ENCODE results near the gene GNAL. TPM values are rescaled to one million over a fixed set of nuclear protein-coding genes. Genes with fewer than 3 reads are reported as not detected.

Gene GNAL
- total RNA-seq, 1 donor from 2014 or later: 9.7 TPM

DNA sequence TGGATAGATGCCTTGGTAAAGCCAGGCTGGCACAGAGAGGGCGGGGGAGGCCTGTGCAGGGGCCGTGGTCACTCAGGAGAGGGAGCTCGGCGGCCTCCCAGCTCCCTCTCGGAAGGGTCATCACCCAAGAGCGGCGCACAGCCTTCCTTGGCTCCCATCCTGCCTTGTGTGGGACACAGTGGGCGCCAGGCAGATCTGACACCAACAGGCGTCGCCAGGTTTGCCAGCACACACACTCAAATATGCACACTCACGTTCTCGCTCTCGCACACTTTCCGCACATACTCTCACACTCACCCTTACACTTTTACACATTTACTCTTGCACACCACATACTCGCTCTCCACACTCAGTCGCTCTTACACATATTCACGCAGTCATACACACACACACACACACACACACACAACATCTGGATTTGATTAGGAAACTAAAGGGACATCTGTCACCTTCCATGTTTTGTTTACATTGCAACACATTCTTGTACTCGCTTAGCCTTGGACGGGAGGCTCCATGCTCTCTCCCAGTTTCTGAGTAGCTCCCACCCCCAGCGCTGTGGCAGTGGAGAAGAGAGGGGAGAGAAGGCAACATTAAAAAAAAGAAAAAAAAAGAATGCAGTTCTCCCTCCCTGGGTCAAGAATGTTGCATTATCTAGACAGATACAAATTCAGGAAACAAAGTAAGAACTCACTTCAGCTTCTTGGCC lies 172.7 kb downstream of the GNAL start:
- peak overlapping the region; percentile 43 for H3K4me3 Mint-ChIP-seq (ENCODE audit: unreplicated experiment)
- H3K27ac Mint-ChIP-seq (ENCODE audit: unreplicated experiment): peak overlapping the region; percentile 20
- H3K36me3 Mint-ChIP-seq (ENCODE audit: low read depth, unreplicated experiment): peaks cover 16% of the 10 kb centered on the region

DNA sequence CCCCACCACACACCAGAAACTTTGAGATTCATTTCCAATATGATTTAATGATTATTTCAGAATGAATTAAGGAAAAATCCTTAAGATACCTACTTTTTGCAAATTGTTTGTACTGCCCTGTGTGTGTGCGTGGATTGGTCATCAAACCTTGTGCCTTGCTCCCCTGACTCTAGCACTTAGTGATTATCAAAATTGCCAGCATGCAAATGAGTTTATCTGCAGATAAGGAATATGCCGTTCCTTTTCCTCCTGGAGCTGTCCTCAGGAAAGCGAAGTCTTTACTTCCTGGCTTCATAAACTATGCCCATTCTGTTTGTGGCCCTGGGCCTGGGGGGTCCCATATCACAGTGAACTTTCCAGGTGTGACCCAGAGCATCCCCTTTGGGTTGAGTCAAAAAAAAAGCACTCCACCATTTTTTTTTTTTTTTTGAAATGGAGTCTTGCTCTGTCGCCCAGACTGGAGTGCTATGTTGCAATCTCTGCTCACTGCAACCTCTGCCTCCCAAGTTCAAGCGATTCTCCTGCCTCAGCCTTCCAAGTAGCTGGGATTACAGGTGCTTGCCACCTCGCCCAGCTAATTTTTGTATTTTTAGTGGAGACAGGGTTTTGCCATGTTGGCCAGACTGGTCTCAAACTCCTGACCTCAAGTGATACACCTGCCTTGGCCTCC lies 173.5 kb downstream of the GNAL start:
- no peak for DNase-seq (ENCODE audit: low spot score)

More for the DNA sequence above, 172.7 kb downstream of the GNAL start:
- Mint-ChIP-seq H3K9me3 (ENCODE audit: unreplicated experiment) (peaks cover 9% of the 10 kb centered on the region), H3K27me3 (ENCODE audit: unreplicated experiment) (peaks cover 3% of the 10 kb centered on the region), H3K4me1 (ENCODE audit: unreplicated experiment) (peaks cover 33% of the 10 kb centered on the region)
- TF ChIP-seq, protein P1, sequence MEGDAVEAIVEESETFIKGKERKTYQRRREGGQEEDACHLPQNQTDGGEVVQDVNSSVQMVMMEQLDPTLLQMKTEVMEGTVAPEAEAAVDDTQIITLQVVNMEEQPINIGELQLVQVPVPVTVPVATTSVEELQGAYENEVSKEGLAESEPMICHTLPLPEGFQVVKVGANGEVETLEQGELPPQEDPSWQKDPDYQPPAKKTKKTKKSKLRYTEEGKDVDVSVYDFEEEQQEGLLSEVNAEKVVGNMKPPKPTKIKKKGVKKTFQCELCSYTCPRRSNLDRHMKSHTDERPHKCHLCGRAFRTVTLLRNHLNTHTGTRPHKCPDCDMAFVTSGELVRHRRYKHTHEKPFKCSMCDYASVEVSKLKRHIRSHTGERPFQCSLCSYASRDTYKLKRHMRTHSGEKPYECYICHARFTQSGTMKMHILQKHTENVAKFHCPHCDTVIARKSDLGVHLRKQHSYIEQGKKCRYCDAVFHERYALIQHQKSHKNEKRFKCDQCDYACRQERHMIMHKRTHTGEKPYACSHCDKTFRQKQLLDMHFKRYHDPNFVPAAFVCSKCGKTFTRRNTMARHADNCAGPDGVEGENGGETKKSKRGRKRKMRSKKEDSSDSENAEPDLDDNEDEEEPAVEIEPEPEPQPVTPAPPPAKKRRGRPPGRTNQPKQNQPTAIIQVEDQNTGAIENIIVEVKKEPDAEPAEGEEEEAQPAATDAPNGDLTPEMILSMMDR (IDR thresholded peaks at IDR 0.05; ENCODE audit: unreplicated experiment): no peak
- DNase-seq (ENCODE audit: low spot score): no peak

DNA sequence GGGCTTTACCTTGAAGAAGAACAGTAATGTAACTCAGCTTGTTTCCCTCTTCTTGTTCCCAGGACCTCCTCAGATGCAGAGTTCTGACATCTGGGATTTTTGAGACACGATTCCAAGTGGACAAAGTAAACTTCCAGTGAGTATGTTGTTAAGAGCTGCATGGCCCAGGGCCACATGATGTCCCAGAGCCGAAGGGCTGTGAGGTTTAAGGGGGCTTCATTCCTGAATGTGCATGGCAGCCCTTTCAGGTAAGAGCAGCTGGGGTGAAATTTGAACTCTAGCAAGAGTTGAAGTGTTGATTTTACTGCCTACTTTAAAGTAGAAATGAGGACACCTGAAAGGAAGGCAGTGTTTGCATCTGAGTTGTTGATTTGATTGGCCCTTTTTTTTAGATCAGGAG lies 175.4 kb downstream of the GNAL start:
- no peak overlapping the region for H3K27ac Mint-ChIP-seq (ENCODE audit: unreplicated experiment)
- DNase-seq (ENCODE audit: low spot score): no peak
- no peak overlapping the region for H3K4me3 Mint-ChIP-seq (ENCODE audit: unreplicated experiment)
- H3K4me1 Mint-ChIP-seq (ENCODE audit: unreplicated experiment): peaks cover 30% of the 10 kb centered on the region
- H3K27me3 Mint-ChIP-seq (ENCODE audit: unreplicated experiment): peaks cover 3% of the 10 kb centered on the region
- H3K36me3 Mint-ChIP-seq (ENCODE audit: low read depth, unreplicated experiment): peaks cover 16% of the 10 kb centered on the region
- TF ChIP-seq, protein P1 (IDR thresholded peaks at IDR 0.05; ENCODE audit: unreplicated experiment): no peak
- H3K9me3 Mint-ChIP-seq (ENCODE audit: unreplicated experiment): peaks cover 9% of the 10 kb centered on the region

More for the DNA sequence above, 173.5 kb downstream of the GNAL start:
- peaks cover 33% of the 10 kb centered on the region for H3K4me1 Mint-ChIP-seq (ENCODE audit: unreplicated experiment)
- H3K27me3 Mint-ChIP-seq (ENCODE audit: unreplicated experiment): peaks cover 3% of the 10 kb centered on the region
- H3K27ac Mint-ChIP-seq (ENCODE audit: unreplicated experiment): no peak overlapping the region
- H3K4me3 Mint-ChIP-seq (ENCODE audit: unreplicated experiment): no peak overlapping the region
- TF ChIP-seq, protein P1 (IDR thresholded peaks at IDR 0.05; ENCODE audit: unreplicated experiment): no peak
- peaks cover 16% of the 10 kb centered on the region for H3K36me3 Mint-ChIP-seq (ENCODE audit: low read depth, unreplicated experiment)
- peaks cover 9% of the 10 kb centered on the region for H3K9me3 Mint-ChIP-seq (ENCODE audit: unreplicated experiment)

DNA sequence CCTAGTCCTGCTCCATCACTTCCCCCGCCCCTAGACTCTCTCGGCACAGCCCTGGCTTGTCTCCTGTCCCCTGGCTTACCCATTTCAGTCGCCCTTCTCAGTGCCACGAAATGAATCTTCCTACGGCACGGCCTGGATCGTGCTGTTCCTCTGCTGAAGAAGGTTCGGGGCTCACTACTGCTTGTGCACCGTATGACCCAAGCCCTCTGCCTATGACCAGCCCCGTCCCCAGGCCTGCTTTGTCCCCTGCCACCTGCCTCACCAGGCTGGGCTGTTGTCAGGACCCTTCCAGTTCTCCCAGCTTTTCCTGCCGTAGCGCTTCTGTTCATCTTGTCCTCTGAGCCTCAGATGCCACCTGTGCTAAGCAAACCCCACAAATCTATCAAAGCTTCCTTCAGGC lies 176.0 kb downstream of the GNAL start:
- Mint-ChIP-seq H3K4me3 (ENCODE audit: unreplicated experiment) (no peak overlapping the region), H3K27ac (ENCODE audit: unreplicated experiment) (no peak overlapping the region), H3K27me3 (ENCODE audit: unreplicated experiment) (peaks cover 3% of the 10 kb centered on the region), H3K4me1 (ENCODE audit: unreplicated experiment) (peaks cover 27% of the 10 kb centered on the region), H3K9me3 (ENCODE audit: unreplicated experiment) (peaks cover 9% of the 10 kb centered on the region), H3K36me3 (ENCODE audit: low read depth, unreplicated experiment) (peaks cover 16% of the 10 kb centered on the region)
- DNase-seq (ENCODE audit: low spot score): no peak
- TF ChIP-seq, protein P1 (IDR thresholded peaks at IDR 0.05; ENCODE audit: unreplicated experiment): no peak

DNA sequence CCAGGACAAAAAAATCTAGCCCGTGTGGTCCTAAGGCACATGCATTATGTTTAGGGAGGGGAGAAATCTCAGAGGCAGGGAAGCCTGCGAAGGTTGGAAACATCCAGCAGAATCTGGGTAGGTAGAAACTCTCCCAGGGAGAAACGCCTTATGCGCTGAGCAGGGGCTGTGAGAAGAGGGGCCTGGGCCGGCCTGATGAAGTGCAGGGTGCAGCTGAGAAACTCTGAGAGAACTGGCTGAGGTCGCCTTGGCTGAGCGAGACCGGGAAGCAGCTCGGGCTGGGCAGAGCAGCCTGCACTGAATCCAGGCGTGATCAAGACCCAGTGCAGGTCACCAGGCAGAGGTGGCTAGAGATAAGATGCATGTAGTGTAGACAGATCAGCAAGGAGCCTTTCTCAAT lies 177.3 kb downstream of the GNAL start:
- no peak overlapping the region for H3K27ac Mint-ChIP-seq (ENCODE audit: unreplicated experiment)
- peaks cover 5% of the 10 kb centered on the region for H3K9me3 Mint-ChIP-seq (ENCODE audit: unreplicated experiment)
- H3K27me3 Mint-ChIP-seq (ENCODE audit: unreplicated experiment): peaks cover 3% of the 10 kb centered on the region
- no peak overlapping the region for H3K4me3 Mint-ChIP-seq (ENCODE audit: unreplicated experiment)
- DNase-seq (ENCODE audit: low spot score): no peak
- peaks cover 10% of the 10 kb centered on the region for H3K36me3 Mint-ChIP-seq (ENCODE audit: low read depth, unreplicated experiment)
- peaks cover 22% of the 10 kb centered on the region for H3K4me1 Mint-ChIP-seq (ENCODE audit: unreplicated experiment)
- TF ChIP-seq, protein P1 (IDR thresholded peaks at IDR 0.05; ENCODE audit: unreplicated experiment): no peak

Data from endothelial cell (in vitro differentiated cells).